ENCODE data around the gene PUSL1.

PUSL1 gene

DNA sequence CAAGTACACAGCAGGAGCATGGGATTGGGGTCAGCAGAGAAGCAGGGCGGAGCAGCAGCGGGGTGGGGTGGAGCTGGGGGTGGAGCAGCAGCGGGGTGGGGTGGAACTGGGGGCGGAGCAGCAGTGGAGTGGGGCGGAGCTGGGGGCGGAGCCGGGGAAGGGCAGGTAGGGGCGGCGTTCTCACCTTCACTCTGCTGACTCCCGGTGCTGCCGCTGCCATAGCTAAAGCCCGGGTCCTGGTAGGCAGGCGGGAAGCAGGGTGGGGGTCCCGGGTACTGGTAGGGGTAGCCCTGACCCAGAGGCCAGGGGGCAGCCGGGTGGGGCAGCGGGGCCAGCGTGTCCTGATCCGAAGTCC lies 29.4 kb downstream of the PUSL1 start:
- DNase-seq (ENCODE audit: low read depth, low spot score) = no peak

DNA sequence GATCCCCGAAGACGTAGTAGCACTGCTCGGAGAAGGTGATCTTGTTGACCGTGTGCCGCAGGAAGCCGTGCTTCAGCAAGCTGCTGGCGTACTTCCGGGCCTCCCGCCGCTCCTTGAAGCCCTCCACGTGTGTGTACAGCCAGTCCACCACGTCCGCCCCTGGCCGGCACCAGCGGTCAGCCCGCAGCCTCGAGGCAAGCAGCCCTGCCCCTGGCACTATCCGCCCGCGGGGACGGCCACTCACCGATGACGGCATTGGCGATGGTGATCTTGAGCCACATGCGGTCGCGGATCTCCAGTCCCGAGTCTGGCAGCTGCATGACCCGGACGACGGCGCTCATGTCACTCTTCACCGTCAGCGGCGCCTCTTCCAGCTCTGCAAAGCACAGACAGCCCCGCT lies 29.9 kb downstream of the PUSL1 start:
- no peak for DNase-seq (ENCODE audit: low read depth, low spot score)

DNA sequence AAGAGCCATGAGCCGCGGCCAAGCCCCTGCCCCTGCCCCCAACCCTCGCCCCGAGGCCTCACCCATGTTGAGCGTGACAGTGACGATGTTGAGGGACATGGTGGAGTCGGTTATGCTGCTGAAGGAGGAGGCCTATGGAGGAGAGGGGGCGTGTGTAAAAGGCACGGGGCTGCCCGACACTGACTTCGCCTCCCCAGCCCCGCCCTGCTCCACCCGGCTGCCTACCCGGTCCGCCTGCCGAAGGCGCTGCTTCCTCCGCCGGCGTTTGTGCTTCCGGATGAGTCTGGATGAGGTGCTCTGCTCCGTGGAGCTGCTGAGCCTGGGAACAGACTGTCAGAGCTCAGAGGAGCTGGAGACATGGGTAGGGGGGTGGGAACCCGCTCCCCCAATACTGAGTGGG lies 31.8 kb downstream of the PUSL1 start:
- DNase-seq (ENCODE audit: low read depth, low spot score) = no peak

DNA sequence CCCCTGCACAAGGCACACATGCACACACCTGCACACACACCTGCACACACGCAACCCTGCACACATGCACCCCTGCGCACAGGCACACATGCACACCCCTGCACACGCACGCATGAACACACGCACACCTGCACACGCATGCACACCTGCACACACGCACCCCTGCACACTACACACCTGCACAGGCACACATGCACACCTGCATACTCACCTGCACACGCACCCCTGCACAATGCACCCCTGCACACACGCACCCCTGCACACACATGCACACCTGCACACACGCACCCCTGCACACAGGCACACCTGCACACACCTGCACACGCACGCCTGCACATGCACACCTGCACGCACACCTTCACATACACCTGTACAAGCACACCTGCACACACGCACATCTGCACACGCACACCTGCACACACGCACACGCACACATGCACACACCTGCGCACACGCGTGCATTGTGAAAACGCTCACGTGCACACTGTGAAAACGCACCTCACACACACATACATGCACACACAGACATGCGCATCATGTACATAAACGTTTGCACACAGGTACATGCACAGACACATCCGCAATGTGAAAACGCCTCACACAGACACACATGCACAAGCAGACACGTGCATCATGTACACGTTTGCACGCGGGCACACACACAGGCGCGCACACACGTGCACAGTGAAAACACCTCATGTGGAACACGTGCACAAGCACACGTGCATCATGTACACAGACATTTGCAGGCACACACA lies 32.6 kb downstream of the PUSL1 start:
- DNase-seq (ENCODE audit: low read depth, low spot score) = no peak

DNA sequence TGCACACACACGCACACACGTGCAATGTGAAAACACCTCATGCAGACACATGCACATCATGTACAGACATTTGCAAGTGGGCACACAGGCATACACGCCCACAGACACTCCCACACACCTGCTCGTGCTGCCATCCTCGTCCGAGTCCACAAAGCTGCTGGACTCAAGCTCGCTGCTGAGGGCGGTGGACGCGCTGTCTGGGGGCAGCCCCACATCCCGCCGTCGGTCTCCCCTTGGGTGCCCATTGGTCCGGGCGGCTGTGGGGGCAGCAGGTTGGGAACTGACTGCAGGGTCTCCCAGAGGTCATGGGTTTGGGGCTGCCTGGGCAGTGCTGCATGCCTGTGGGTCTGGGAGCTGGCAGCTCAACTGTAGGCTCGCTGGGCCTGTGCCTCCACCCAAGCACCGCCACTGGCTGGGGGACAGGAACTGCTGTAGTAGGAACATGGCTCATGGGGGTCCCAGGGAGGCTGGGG lies 33.2 kb downstream of the PUSL1 start:
- DNase-seq (ENCODE audit: low read depth, low spot score) = no peak

DNA sequence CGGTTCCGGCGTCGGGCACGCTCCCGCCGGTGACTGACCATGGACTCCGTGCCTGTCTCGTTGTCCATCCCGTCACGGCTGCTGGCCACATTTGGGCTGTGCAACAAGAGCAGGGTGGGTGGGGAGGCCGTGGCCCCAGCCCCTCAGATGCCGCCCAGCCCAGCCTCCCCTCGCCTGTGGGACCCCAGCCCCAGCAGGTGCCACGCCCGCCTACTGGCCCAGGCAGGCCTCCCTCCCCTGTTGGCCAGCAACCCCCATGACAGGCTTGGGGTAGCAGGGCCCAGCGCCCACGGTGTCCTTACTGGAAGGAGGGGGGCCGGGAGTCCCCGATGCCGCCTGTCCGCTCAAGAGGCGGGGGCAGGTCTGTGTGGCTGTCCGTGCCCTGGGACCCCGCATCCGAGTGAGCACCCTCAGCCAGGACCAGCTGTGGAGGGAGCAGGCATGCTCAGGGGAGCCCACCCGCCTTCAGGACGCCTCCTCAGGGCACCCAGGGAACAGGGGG lies 33.7 kb downstream of the PUSL1 start:
- no peak for DNase-seq (ENCODE audit: low read depth, low spot score)

DNA sequence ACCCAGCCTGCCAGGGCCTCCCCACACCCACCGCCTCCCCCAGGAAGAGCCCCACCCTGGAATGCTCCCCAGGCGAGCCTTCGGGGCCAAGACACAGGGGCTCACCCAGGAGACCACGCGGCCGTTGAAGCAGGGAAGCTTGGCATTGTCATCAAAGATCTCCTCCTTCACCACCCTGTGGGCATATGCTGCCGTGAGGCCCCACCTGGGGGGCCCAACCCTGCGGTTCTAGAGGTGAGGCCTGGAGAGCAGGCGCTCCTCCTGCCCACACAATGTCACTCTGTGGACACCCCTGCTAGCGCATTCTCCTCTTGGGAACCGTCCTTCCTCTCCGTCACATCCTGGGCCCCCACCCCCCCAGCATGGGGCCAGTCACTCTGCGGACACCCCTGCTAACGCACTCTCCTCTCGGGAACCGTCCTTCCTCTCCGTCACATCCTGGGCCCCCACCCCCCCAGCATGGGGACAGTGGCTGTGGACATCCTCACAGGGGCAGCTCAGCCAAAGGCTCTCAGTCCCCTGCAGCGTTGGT lies 34.3 kb downstream of the PUSL1 start:
- no peak for DNase-seq (ENCODE audit: low read depth, low spot score)

DNA sequence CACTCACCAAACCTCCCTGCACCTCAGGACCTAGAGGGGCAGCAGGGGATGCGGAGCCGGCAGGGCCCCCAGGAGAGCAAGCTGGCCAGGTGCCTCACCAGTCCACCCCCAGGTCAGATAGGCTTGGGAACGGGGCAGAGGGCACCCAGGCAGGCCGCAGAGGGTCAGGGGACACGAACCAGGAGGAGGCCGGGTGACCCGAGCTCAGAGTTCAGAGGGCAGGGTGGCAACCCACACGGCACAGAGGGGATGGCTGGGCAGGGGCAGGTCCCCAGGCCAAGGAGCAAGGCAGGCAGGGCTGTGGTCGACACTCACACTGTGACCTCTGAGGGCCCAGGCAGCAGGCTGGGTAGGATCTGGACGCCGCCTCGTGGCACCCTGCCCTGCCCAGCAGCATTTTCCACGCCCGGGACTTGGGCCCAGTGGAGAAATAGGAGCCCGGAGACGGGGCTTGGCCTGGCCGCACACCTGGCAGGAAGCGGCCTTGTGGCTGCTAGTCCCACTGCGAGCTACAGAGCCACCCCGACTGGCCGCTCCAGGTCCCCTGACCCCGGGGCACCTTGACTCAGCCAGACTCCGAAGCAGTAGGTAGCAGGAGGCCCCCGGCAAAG lies 35.5 kb downstream of the PUSL1 start:
- DNase-seq (ENCODE audit: low read depth, low spot score) = no peak

DNA sequence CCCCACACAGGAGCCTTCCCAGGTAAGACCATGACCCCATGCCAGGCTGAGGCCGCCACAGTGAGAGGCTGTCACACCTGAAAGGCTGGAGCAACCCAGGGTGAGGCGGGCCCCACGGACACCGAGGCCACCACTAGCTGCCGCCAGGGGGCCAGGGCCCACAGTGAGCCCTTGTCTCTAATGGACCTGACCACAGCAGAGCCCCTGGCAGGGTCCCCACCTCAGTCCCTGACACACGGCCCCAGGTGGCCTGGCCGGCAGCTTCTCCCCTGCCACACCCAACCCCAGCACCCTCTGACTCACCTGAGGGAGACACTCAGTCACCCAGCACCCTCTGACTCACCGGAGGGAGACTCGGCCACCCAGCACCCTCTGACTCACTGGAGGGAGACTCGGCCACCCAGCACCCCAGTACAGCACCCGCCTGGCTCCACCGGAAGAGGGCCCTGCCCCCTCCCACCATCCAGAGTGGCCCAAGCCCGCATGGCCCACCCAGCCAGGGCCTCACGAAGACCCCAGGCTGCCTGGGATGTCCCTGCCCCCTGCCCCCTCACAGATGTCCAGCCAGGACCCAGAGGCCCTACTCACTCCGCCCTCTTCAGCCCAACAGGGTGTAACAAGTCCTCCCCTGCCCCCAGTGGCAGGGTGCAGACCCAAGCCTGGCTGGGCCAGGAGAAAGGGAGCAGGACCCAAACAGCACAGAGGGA lies 36.4 kb downstream of the PUSL1 start:
- no peak for DNase-seq (ENCODE audit: low read depth, low spot score)

DNA sequence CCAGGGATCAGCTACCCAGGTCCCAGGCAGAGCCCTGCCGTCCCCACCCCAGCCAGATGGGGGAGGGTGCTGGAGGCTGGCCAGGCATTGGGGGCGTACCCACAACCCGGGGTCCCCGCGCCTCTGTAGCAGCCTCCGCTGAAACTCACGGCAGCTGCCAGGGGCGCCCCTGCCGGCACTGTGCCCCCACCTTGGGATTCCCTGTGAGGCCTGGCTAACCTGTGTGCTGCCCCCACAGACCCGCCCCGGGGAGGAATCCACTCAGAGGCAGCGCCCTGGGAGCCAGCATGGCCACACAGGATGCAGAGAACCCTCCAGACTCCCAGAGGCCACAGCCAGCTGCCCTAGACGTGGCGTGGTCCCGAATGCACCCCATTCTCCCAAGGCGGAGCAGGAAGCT lies 37.0 kb downstream of the PUSL1 start:
- DNase-seq (ENCODE audit: low read depth, low spot score) = no peak

DNA sequence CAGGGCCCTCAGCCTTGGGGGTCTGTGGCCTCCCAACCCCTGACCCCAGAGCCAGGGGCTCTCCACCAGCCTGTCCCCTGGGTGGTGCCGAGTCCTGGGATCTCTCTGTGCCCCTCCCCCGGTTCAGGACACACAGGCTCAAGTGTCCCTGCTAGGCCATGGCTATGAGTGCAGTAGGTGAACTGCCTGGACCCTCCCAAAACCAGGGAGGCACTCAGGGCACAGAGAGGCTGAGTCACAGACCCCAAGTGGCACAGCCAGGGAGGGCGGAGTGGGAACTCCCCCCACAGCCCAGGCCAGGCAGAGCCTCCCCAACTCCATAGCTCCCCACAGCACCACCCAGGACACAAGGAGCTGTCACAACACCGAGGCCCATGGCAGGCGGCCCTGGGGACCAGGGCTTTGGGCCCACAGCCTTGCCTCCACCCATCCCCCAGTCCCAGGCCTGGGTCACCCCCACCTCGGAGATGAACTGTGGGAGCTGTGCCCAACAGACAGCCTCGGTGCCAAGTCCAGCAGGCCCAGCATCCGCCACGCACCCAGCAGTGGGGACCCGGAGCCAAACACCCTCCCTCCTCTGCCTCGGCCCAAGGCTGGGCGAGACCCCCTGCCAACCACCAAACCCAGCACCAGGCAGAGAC lies 37.6 kb downstream of the PUSL1 start:
- DNase-seq (ENCODE audit: low read depth, low spot score) = no peak

DNA sequence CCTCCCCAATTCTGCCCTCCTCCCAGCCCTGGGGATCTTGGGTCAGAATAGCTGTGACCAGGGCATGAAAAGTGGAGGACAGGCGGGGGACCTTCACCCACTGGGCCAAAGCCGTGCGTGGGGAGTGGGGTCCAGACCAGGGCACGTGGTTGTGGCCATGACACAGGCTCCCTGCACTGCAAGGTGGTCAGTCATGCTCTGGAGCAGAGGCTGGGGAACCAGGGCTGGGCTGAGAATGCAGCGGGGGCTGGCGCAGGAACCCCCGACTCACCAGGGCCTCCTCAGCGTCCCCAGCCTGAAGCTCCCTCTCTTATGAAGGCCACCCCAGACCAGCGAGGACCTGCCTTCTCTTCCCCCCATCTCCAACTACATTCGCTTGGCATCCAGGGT lies 38.1 kb downstream of the PUSL1 start:
- no peak for DNase-seq (ENCODE audit: low read depth, low spot score)

DNA sequence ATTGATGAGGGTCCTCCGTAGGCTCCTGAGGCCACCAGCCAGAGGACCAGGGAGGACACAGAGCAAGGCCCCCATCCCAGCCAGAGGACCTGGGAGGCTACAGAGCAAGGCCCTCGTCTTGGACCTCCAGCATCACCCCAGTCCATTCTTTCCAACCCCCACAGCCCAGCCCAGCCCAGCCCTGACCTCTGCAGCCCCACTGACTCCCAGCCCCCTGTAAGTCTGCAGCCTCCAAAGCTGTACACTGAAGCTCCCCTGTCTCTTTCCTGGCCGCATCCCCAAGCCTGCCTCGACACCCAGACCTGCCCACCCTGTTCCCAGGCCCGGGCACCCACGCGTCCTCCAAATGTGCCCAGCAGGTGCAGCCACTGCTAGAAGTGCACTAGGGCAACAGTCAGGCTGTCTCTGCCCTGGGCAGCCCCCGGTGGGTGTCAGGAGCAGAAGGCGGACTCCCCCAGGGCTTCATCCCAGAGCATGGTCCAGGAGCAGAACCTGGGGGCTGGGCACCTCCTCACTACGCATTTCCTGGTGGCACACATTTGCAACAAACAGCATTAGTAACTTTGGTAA lies 38.7 kb downstream of the PUSL1 start:
- DNase-seq (ENCODE audit: low read depth, low spot score) = no peak

DNA sequence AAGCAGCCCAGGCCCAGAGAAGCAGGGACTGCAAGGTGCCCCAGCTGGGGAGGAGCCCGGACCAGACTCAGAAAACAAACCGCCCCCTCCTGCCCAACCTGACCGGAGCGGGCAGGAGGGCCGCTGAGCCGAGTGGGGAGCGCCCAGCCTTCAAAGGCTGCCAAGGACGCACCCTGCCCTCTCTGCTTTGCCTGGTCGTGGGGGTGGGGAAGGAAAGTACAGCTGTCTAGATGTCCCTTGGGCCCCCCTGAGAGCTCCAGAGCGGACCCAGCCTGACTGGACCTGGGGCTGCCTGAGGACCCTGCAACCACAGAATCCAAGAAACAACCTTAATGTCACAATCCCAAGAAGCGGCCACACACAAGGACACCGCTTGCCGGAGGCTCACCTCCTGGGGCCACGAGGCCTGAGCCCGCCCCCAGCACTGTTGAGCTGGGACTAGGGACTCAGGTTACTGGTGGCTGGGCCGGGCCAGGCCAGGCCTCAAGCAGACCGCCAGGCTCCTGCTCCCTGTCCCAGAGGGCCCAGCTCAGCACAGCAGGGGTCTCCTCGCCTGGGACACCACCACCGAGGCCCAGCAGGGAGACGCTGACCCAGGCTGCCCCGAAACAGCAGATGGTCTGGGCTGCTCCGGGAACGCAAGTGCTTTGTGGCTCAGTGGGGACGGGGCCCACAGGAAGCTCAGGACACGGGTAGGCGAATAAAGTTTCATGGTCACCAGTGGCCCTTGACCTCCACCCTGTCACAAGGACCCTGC lies 39.4 kb downstream of the PUSL1 start:
- no peak for DNase-seq (ENCODE audit: low read depth, low spot score)

DNA sequence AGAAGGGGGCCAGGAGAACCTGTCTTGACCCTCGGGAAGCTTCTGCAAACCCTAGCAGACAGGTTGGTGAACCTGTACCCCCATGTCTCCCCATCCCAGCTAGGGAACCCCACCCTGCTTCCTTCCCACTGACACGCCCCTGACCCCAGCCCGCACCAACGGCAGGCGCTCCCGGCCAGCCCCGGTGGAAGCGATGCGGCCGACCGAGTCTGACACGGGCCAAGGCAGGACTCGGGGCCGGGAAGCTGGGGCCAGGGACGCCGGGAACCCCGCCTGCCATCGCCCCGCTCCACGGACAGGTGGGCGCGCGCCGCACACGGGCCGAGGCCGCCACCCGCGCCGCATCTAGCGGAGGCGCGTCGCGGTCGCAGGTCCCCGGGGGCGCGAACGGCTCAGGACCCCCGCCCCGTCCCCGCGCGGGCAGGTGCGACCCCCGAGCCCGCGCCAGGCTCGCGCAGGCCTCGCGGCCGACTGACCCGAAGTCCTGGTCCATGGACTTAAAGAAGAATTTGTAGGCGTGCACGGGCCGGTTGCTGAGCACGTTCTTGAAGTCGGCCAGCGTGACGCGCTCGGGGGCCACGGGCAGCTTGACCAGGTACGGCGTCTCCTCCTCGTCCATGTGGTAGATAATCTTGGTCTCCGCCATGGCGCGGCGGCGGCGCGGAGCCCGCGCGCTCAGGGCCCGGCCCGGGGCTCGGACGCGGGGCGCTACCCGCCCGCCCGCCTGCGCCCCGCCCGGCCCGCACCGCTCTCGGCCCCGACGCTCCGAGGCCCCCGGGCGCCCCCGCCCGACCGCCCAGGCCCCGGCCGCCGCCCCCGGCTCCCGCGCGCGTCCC lies 40.2 kb downstream of the PUSL1 start:
- no peak for DNase-seq (ENCODE audit: low read depth, low spot score)

DNA sequence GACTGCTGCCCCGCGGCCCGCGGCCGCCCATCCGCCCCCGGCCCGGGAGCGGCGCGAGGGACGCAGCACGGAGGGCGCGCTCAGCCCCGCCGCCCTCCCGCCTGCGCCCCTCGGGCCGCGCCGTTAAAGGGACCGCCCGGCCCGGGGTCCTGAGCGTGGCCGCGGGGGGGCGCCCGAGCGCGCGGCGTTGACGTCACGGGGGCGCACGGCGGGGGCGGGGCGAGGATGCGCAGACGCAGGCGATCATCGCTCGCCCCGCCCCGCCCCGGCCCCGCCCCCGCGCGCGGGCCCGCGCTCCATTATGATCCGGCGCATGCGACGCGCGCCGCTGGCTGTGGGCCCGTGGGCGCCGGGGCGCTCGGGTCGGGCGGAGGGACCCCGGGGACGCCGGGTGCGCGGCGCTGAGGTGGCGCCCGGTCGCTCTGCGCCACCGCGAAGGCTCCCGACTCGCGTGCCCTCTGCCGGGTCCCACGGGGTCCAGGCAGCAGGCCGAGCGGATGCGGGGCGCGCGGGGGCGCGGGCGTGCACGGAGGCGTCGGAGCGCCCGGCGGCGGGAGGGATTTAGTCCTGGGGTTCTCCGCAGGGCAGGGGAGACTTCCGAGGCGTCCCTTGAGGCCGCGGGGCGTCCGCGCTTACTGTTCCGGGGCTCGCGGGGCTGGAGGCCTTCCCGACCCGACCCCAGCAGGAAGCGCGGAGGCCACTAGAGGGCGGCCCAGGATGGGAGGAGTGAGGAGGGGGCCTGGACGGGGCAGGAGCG lies 41.0 kb downstream of the PUSL1 start, which contains the start of gene DVL1:
TSS of gene DVL1 (minus strand) at position 163 of the 757 bp plus-strand sequence. CDS start 353 bp downstream, outside the sequence.
- DNase-seq (ENCODE audit: low read depth, low spot score) = peak; percentile 35

DNA sequence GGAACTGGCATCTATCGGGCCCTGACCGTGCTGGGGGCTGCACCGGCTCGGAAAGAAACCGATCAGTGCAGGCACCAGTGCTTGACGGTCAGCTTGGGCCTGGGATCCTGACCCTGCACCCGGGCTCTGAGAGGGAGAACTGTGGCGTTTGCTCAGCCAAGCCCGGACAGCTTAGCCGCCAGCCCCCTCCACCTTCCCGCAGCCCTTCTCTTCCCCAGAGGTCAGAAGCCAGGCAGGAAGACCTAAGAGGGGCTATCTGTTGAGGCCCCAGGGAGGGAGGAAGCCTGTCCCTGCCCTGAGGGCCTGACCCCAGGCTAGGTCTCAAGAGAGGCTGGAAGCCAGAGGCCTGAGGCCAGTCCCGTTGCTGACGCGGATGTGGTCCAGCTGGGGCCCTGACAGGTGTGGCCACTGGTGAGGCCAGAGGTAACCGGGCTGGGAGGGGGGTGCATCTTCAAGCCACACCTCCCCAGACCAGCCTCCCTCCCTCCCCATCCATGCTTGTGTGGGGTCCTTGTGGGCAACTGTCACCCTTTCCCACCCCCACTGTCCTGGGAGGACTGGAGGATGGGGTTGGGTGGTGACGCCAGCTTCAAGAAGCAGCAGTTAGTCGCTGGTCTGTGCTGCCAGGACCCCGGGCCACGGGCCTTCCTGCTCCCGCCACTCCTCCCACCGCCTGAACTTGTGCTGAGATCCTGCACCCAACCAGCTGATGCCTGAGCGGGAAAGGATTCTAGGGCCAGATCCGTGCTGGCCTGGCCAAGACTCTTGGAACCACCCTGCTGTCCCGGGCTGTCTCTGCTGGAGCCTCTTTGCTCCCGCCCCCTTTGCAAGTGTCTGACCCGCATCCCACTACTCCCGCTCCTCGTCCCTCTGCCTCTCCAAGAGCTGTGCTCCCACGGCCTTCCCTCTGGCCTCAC lies 43.4 kb downstream of the PUSL1 start:
- no peak for DNase-seq (ENCODE audit: low read depth, low spot score)

DNA sequence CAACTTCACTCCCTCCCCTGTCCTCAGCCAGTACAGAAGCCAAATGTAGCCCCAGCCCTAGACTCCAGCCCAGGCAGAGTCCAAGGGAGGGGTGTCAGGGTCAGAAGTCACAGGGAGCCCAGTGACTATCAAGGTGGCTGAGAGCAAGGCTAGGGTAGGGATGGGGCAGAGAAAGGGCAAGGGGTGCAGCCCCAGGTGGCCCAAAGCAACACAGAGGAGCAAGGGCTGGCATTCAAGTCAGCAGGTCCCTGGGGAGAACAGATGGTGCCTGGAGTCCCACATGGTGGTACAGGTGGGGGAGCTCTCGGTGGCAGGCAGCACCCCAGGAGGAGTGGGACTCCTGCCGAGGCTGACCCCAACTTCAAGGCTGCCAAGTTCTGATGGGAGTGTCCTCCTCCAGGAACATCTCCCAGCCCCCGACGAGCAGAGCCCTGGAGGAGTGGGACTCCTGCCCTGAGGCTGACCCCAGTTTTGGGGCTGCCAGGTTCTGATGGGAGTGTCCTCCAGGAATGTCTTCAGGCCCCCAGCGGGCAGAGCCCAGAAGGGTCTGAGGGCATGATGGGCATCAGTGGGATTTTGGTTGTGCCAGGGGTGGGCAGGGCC lies 44.5 kb downstream of the PUSL1 start:
- no peak for DNase-seq (ENCODE audit: low read depth, low spot score)

Data from activated CD4-positive, CD25-positive, alpha-beta regulatory T cell treated with anti-CD3 and anti-CD28 coated beads, Interleukin-2, amount 50 U/mL, for 16 hours (primary cell).